ENCODE results near the gene FSTL1.
"Not testable (repeated sequence)": the region's sequence is repeated elsewhere in the genome, so short reads cannot be mapped to it uniquely, and the experiment has no call there.

Gene FSTL1

GRCh38 chr3:120418866-120419490, 31.8 kb downstream of the FSTL1 start:
- DNase-seq (ENCODE audit: low read depth in 2 of 2, low spot score in 1 of 2) = no peak

GRCh38 chr3:120418446-120418845, 32.3 kb downstream of the FSTL1 start:
- DNase-seq (ENCODE audit: low read depth in 2 of 2, low spot score in 1 of 2) = no peak

GRCh38 chr3:120417272-120417911, 33.4 kb downstream of the FSTL1 start:
- peak; percentile 33 to 61 for DNase-seq (ENCODE audit: low read depth in 2 of 2, low spot score in 1 of 2)

GRCh38 chr3:120416868-120417267, 33.9 kb downstream of the FSTL1 start:
- DNase-seq (ENCODE audit: low read depth in 2 of 2, low spot score in 1 of 2) = no peak

GRCh38 chr3:120415756-120416155, 35.0 kb downstream of the FSTL1 start:
- no peak for DNase-seq (ENCODE audit: low read depth in 2 of 2, low spot score in 1 of 2)

GRCh38 chr3:120410541-120410940, 40.3 kb downstream of the FSTL1 start:
- DNase-seq (ENCODE audit: low read depth in 2 of 2, low spot score in 1 of 2) = no peak

GRCh38 chr3:120410116-120410515, 40.7 kb downstream of the FSTL1 start:
- no peak for DNase-seq (ENCODE audit: low read depth in 2 of 2, low spot score in 1 of 2)

- no peak for DNase-seq (ENCODE audit: low read depth in 2 of 2, low spot score in 1 of 2)
Observed at GRCh38 chr3:120407508-120408287, 43.1 kb downstream of the FSTL1 start.

GRCh38 chr3:120404876-120405275, 45.9 kb downstream of the FSTL1 start:
- DNase-seq (ENCODE audit: low read depth in 2 of 2, low spot score in 1 of 2) = no peak

- no peak for DNase-seq (ENCODE audit: low read depth in 2 of 2, low spot score in 1 of 2)
Observed at GRCh38 chr3:120402257-120402656, 48.5 kb downstream of the FSTL1 start.

- no peak for DNase-seq (ENCODE audit: low read depth in 2 of 2, low spot score in 1 of 2)
Observed at GRCh38 chr3:120399372-120399771, 51.4 kb downstream of the FSTL1 start.

- no peak for DNase-seq (ENCODE audit: low read depth in 2 of 2, low spot score in 1 of 2)
Observed at GRCh38 chr3:120396469-120396868, 54.3 kb downstream of the FSTL1 start.

GRCh38 chr3:120394347-120394746, 56.4 kb downstream of the FSTL1 start:
- DNase-seq (ENCODE audit: low read depth in 2 of 2, low spot score in 1 of 2) = no peak

- DNase-seq (ENCODE audit: low read depth in 2 of 2, low spot score in 1 of 2) = no peak
Observed at GRCh38 chr3:120393761-120394160, 57.0 kb downstream of the FSTL1 start.

- DNase-seq (ENCODE audit: low read depth in 2 of 2, low spot score in 1 of 2) = no peak
Observed at GRCh38 chr3:120393243-120393642, 57.5 kb downstream of the FSTL1 start.

GRCh38 chr3:120382941-120383447, 67.8 kb downstream of the FSTL1 start:
- no peak for DNase-seq (ENCODE audit: low read depth in 2 of 2, low spot score in 1 of 2)

- no peak for DNase-seq (ENCODE audit: low read depth in 2 of 2, low spot score in 1 of 2)
Observed at GRCh38 chr3:120381503-120381902, 69.3 kb downstream of the FSTL1 start.

- not testable (repeated sequence) for DNase-seq (ENCODE audit: low read depth in 2 of 2, low spot score in 1 of 2)
Observed at GRCh38 chr3:120377948-120378347, 72.8 kb downstream of the FSTL1 start.

- no peak for DNase-seq (ENCODE audit: low read depth in 2 of 2, low spot score in 1 of 2)
Observed at GRCh38 chr3:120370463-120370862, 80.3 kb downstream of the FSTL1 start.

- no peak for DNase-seq (ENCODE audit: low read depth in 2 of 2, low spot score in 1 of 2)
Observed at GRCh38 chr3:120369037-120369467, 81.7 kb downstream of the FSTL1 start.

GRCh38 chr3:120368172-120368571, 82.6 kb downstream of the FSTL1 start:
- no peak for DNase-seq (ENCODE audit: low read depth in 2 of 2, low spot score in 1 of 2)

GRCh38 chr3:120364821-120365220, 86.0 kb downstream of the FSTL1 start:
- DNase-seq (ENCODE audit: low read depth in 2 of 2, low spot score in 1 of 2) = no peak

All from stimulated activated CD8-positive, alpha-beta memory T cell treated with anti-CD3 and anti-CD28 coated beads, Interleukin-4, amount 100 ng/mL, for 1 hour (primary cell).